Measurements from ENCODE around the gene ARMCX5. TPM values are rescaled to one million over a fixed set of nuclear protein-coding genes. Genes with fewer than 3 reads are reported as not detected.

ARMCX5 gene
- total and polyA plus RNA-seq, 4 donors, result 6.5 to 35.7 (median 11.7) TPM

DNA sequence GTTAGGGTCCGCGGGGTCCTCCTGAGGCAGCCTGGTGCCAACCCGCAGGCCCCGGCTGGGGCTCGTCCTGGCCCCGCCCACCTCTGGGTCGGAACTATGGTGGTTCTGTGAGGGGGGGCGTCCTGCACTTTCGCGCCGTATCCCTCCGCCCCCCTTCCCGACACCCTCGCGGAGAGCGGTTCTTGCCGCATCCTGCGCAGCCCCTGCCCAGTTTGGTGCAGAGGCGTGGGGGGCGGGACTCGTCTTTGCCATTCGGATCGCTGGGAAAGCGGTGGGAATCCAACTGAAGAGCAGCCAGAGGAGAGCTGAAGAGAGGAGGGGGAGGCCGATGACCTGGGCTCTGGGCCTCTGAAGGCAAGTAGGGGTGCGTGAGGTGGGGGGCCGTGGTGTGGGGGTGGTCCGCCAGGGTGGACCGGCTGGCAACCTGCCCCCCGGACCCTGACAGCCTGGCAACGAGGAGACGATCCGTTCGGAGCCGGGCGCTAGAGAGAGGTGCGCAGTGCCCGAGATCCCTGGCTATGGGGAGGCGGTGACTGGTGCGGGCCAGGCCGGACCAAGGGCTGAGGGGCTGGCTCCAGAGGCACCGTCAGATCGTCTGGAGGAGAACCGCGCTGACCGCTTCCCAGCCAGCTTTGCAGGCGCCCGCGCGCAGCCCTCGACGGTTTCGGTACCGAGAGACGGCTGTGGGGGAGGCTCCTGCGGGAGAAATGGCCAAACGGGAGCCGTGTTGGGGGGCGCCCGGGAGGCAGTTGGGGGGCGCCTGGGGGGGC, 52.1 kb downstream of the ARMCX5 start, which contains the start of gene GPRASP1:
GPRASP1 (plus strand) TSS at position 242 of the 770 bp plus-strand sequence. CDS start 2,431 bp downstream, outside the sequence.
- peak within 1 kb of the TSS; percentile 11 to 44 for H3K27ac ChIP-seq (ENCODE audit: low read depth in 1 of 2, low read length in 1 of 2)
- H3K27me3 ChIP-seq (ENCODE audit: control insufficient read depth in 3 of 3, insufficient read depth in 3 of 3, low read length in 2 of 3), result no peaks in the 10 kb centered on the region
- peak within 1 kb of the TSS; percentile 39 to 61 for H3K9ac ChIP-seq (ENCODE audit: insufficient read depth in 1 of 2, low read length in 2 of 2)
- DNase-seq, result peak; percentile 80 to 84 (median 82)
- peak within 1 kb of the TSS; percentile 40 for H3K4me3 ChIP-seq
- no peaks in the 10 kb centered on the region for H3K4me1 ChIP-seq (ENCODE audit: control insufficient read depth in 5 of 5, insufficient read depth in 5 of 5, low read length in 5 of 5)
- no peaks in the 10 kb centered on the region for H3K36me3 ChIP-seq (ENCODE audit: control insufficient read depth in 4 of 4, insufficient read depth in 4 of 4, low read length in 4 of 4)
- ATAC-seq (ENCODE audit: insufficient read depth, low FRiP score), result peak; percentile 58
- TF ChIP-seq, protein P1, sequence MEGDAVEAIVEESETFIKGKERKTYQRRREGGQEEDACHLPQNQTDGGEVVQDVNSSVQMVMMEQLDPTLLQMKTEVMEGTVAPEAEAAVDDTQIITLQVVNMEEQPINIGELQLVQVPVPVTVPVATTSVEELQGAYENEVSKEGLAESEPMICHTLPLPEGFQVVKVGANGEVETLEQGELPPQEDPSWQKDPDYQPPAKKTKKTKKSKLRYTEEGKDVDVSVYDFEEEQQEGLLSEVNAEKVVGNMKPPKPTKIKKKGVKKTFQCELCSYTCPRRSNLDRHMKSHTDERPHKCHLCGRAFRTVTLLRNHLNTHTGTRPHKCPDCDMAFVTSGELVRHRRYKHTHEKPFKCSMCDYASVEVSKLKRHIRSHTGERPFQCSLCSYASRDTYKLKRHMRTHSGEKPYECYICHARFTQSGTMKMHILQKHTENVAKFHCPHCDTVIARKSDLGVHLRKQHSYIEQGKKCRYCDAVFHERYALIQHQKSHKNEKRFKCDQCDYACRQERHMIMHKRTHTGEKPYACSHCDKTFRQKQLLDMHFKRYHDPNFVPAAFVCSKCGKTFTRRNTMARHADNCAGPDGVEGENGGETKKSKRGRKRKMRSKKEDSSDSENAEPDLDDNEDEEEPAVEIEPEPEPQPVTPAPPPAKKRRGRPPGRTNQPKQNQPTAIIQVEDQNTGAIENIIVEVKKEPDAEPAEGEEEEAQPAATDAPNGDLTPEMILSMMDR (IDR thresholded peaks at IDR 0.05; ENCODE audit: control extremely low read depth, extremely low read depth), result no peak
- WGBS, 2 donors, result 0 to 39% methylated on average over 22 to 61 of the region's 61 CpGs
- H3K9me3 ChIP-seq (ENCODE audit: control insufficient read depth in 4 of 4, insufficient read depth in 3 of 4, low read length in 3 of 4), result no peaks in the 10 kb centered on the region

DNA sequence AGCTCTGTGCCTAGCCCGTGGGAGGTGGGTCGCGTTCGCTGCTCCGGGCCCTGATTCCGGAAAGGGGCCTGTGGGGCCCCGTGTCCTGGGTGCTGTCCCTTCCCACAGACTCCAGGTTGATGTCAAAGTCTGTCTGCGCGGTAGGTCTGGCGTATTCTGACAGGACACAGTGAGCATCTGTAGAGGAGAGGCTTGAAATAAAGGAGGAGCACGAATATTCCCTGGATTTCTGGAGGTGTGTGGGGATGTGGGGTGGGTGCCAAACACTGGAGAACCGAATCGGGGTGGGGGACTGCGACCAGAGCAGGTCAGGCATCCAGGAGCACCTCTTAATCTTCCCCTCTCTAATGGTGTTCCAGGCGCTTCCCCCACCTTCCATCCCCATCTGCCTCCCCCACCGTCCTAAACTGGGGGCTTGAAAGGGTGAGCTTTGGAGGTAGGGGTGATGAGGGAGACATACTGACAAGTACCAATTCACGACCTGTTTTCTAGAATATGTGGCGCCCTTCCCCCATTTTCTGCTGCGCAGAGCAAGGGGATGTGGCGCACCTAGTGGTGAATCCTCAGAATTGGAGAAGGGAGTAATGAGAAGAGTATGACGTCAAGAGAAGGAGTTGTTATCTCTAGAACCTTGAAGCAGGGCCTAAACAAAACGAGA, 52.8 kb downstream of the ARMCX5 start:
- peak; percentile 75 to 81 (median 78) for DNase-seq
- H3K27me3 ChIP-seq (ENCODE audit: control insufficient read depth in 3 of 3, insufficient read depth in 3 of 3, low read length in 2 of 3), result no peaks in the 10 kb centered on the region
- 20 to 38% methylated on average over 18 to 22 of the region's 22 CpGs for WGBS, 2 donors
- no peaks in the 10 kb centered on the region for H3K36me3 ChIP-seq (ENCODE audit: control insufficient read depth in 4 of 4, insufficient read depth in 4 of 4, low read length in 4 of 4)
- H3K9ac ChIP-seq (ENCODE audit: insufficient read depth in 1 of 2, low read length in 2 of 2), result peak overlapping the region; percentile 39 to 61
- no peak for ATAC-seq (ENCODE audit: insufficient read depth, low FRiP score)
- no peaks in the 10 kb centered on the region for H3K4me1 ChIP-seq (ENCODE audit: control insufficient read depth in 5 of 5, insufficient read depth in 5 of 5, low read length in 5 of 5)
- peak overlapping the region; percentile 40 for H3K4me3 ChIP-seq
- TF ChIP-seq, protein P1 (IDR thresholded peaks at IDR 0.05; ENCODE audit: control extremely low read depth, extremely low read depth), result no peak
- H3K9me3 ChIP-seq (ENCODE audit: control insufficient read depth in 4 of 4, insufficient read depth in 3 of 4, low read length in 3 of 4), result no peaks in the 10 kb centered on the region
- H3K27ac ChIP-seq (ENCODE audit: low read depth in 1 of 2, low read length in 1 of 2), result no peak overlapping the region

Other genes with a start within 250 kb of the ARMCX5 start
- gene NXF2B, start 159.5 kb upstream of the ARMCX5 start, total RNA-seq, result under 1 TPM in 1 of 2 donors, not detected in 1; 0.43 TPM
- under 1 TPM; 0.11 to 0.18 TPM for gene NXF2B, start 159.5 kb upstream of the ARMCX5 start, polyA plus RNA-seq
- gene TCP11X2, start 127.7 kb upstream of the ARMCX5 start, total RNA-seq, result 1 to 10 TPM; 1.0 to 1.7 TPM
- gene TCP11X2, start 127.7 kb upstream of the ARMCX5 start, polyA plus RNA-seq, result under 1 TPM; 0.12 to 0.17 TPM
- gene TMSB15A, start 82.8 kb upstream of the ARMCX5 start, total RNA-seq, result 1 to 10 TPM; 2.8 to 6.4 TPM
- 1 to 10 TPM; 1.1 to 1.5 TPM for gene TMSB15A, start 82.8 kb upstream of the ARMCX5 start, polyA plus RNA-seq
- 10 to 100 TPM in 1 of 2 donors, 1 to 10 TPM in 1; 3.1 to 18.1 TPM for gene GPRASP1, start 52.0 kb downstream of the ARMCX5 start, total RNA-seq
- gene GPRASP1, start 52.0 kb downstream of the ARMCX5 start, polyA plus RNA-seq, result 1 to 10 TPM in 1 of 2 donors, under 1 TPM in 1; 0.74 to 2.4 TPM
- 10 to 100 TPM in 1 of 2 donors, 1 to 10 TPM in 1; 6.0 to 23.9 TPM for gene GPRASP2, start 112.9 kb downstream of the ARMCX5 start, total RNA-seq
- gene GPRASP2, start 112.9 kb downstream of the ARMCX5 start, polyA plus RNA-seq, result 1 to 10 TPM; 2.4 to 2.8 TPM
- 10 to 100 TPM in 1 of 2 donors, 1 to 10 TPM in 1; 3.4 to 12.9 TPM for gene GPRASP3, start 121.2 kb downstream of the ARMCX5 start, total RNA-seq
- gene GPRASP3, start 121.2 kb downstream of the ARMCX5 start, polyA plus RNA-seq, result under 1 TPM; 0.87 TPM